Psoas muscle (tissue), 8 donors: ENCODE measurements around the gene TRPV3. TPM values are rescaled to one million over a fixed set of nuclear protein-coding genes. Genes with fewer than 3 reads are reported as not detected.

Experiments
- ATAC-seq, 4 donors: fragments of 200-7000 bp; cut with Tn5 transposase; one replicate each; pipeline ENCODE4 v1.9.1; 2020; ENCODE audit warnings: moderate library complexity in 3 of 4, mild to moderate bottlenecking in 2 of 4
- DNase-seq, 2 donors: peaks; one replicate each; pipeline ENCODE4 v3.0.0-alpha.2; 2020
- H3K27ac ChIP-seq: fragments of 200-600 bp; one replicate; pipeline ENCODE4 v1.8.0; 2022
- H3K27me3 ChIP-seq, 3 donors: fragments of 200-600 bp in 1 of 3; one replicate each; pipeline versions ENCODE4 v1.6.1 to v1.8.0; 2013 to 2022; ENCODE audit warnings: low read length in 2 of 3, mild to moderate bottlenecking in 2 of 3, moderate library complexity in 1 of 3; ENCODE audit not compliant: insufficient read depth in 3 of 3
- H3K36me3 ChIP-seq, 2 donors: fragments of 200-600 bp in 1 of 2; one replicate each; pipeline versions ENCODE4 v1.6.1 to v1.8.0; 2013 to 2022; ENCODE audit warnings: low read depth in 1 of 2, mild to moderate bottlenecking in 1 of 2, moderate library complexity in 1 of 2; ENCODE audit not compliant: insufficient read depth in 1 of 2
- H3K4me1 ChIP-seq: fragments of 200-600 bp; one replicate; pipeline ENCODE4 v1.8.0; 2022
- H3K4me3 ChIP-seq: fragments of 200-600 bp; one replicate; pipeline ENCODE4 v1.8.0; 2022; ENCODE audit warnings: mild to moderate bottlenecking
- H3K9me3 ChIP-seq: fragments of 200-600 bp; one replicate; pipeline ENCODE4 v1.8.0; 2022
- WGBS, 3 donors: extraction: QIAGEN DNeasy Blood & Tissue Kit; methylation state at CpG; one replicate each; pipeline versions ENCODE4 v1.1.6 to v1.1.7; 2013; 5-methylcytosine and 5-hydroxymethylcytosine counted together
- intact Hi-C, 2 donors: fragments of 100-400 bp; cut with DNase I; formaldehyde crosslinking; loops; one replicate each; pipeline versions ENCODE4 v1.11.0 to v1.14.2; 2022
- polyA plus RNA-seq, 3 donors: library from polyadenylated mRNA; stranded (reverse); fragments of 200-250 nt; gene quantifications; one replicate each; pipeline ENCODE4 v1.2.3, GENCODE V29; 2013
- total RNA-seq, 4 donors: library from RNA; stranded (reverse); fragmentation: NEBNext Ultra II Directional in 2 of 4; extraction: Animal tissue kit (Norgen Biotek cat#: 25700) in 2 of 4; gene quantifications; one replicate each; pipeline versions ENCODE4 v1.2.1 to v1.2.4, GENCODE V29; 2021 to 2023
- TF ChIP-seq, protein P1 (sequence below): fragments of 200-600 bp; IDR thresholded peaks from one replicate; pipeline ENCODE4 v1.8.0; 2022; ENCODE audit warnings: antibody characterized with exemption
- donor health status: healthy with polysubstance abuse.
- donor health status: DM: no; HTN: no; CAD: no; lungs with moderate emphysema.
- donor health status: Bipolar disorder and iron deficiency.
- donor health status: healthy.
- donor health status: DM: yes; HTN: yes; CAD: no.
- donor health status: DM: no; HTN: no; CAD: no.
- donor health status: DM: no; HTN: no; CAD: no.
- donor health status: DM: yes; HTN: yes; CAD: no.

TRPV3 gene
- total and polyA plus RNA-seq, 7 donors, result 0.32 to 10.1 (median 0.71) TPM

- no peaks in the 10 kb centered on the region for H3K27me3 ChIP-seq
- TF ChIP-seq, protein P1, sequence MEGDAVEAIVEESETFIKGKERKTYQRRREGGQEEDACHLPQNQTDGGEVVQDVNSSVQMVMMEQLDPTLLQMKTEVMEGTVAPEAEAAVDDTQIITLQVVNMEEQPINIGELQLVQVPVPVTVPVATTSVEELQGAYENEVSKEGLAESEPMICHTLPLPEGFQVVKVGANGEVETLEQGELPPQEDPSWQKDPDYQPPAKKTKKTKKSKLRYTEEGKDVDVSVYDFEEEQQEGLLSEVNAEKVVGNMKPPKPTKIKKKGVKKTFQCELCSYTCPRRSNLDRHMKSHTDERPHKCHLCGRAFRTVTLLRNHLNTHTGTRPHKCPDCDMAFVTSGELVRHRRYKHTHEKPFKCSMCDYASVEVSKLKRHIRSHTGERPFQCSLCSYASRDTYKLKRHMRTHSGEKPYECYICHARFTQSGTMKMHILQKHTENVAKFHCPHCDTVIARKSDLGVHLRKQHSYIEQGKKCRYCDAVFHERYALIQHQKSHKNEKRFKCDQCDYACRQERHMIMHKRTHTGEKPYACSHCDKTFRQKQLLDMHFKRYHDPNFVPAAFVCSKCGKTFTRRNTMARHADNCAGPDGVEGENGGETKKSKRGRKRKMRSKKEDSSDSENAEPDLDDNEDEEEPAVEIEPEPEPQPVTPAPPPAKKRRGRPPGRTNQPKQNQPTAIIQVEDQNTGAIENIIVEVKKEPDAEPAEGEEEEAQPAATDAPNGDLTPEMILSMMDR, result no peak
- WGBS, 3 donors, result 58 to 68% (median 63%) methylated on average over 1 of the region's 1 CpG
- H3K4me1 ChIP-seq, result no peaks in the 10 kb centered on the region
- no peak overlapping the region for H3K27ac ChIP-seq
- intact Hi-C loops, result no loop called here
- no peaks in the 10 kb centered on the region for H3K9me3 ChIP-seq
- DNase-seq (no peak), ATAC-seq (no peak)
- H3K4me3 ChIP-seq, result no peak overlapping the region
- no peaks in the 10 kb centered on the region for H3K36me3 ChIP-seq
Observed at GRCh38 chr17:3503285-3503684, 54.3 kb downstream of the TRPV3 start.

GRCh38 chr17:3502466-3502865 lies 55.1 kb downstream of the TRPV3 start:
- H3K9me3 ChIP-seq, result no peaks in the 10 kb centered on the region
- no peak overlapping the region for H3K4me3 ChIP-seq
- H3K27me3 ChIP-seq, result no peaks in the 10 kb centered on the region
- no peaks in the 10 kb centered on the region for H3K36me3 ChIP-seq
- WGBS, 3 donors, result 75 to 77% (median 77%) methylated on average over 5 of the region's 5 CpGs
- intact Hi-C loops, result no loop called here
- TF ChIP-seq, protein P1, result no peak
- ATAC-seq (no peak), DNase-seq (no peak)
- no peak overlapping the region for H3K27ac ChIP-seq
- H3K4me1 ChIP-seq, result no peaks in the 10 kb centered on the region

GRCh38 chr17:3501344-3501743 lies 56.3 kb downstream of the TRPV3 start:
- TF ChIP-seq, protein P1, result no peak
- Histone ChIP-seq H3K27me3 (no peaks in the 10 kb centered on the region), H3K9me3 (no peaks in the 10 kb centered on the region), H3K4me1 (no peaks in the 10 kb centered on the region), H3K27ac (no peak overlapping the region), H3K36me3 (peaks cover 0 to 2% of the 10 kb centered on the region in 2 donors), H3K4me3 (no peak overlapping the region)
- intact Hi-C loops, result no loop called here
- ATAC-seq (no peak), DNase-seq (no peak)
- 82 to 83% (median 83%) methylated on average over 5 of the region's 5 CpGs for WGBS, 3 donors

GRCh38 chr17:3497101-3497500 lies 60.5 kb downstream of the TRPV3 start:
- H3K9me3 ChIP-seq, result no peaks in the 10 kb centered on the region
- intact Hi-C loops, result no loop called here
- no peaks in the 10 kb centered on the region for H3K4me1 ChIP-seq
- TF ChIP-seq, protein P1, result no peak
- DNase-seq (no peak), ATAC-seq (no peak)
- 84 to 88% (median 88%) methylated on average over 7 of the region's 7 CpGs for WGBS, 3 donors
- no peaks in the 10 kb centered on the region for H3K27me3 ChIP-seq
- H3K27ac ChIP-seq, result no peak overlapping the region
- no peak overlapping the region for H3K4me3 ChIP-seq
- peaks cover 5 to 6% of the 10 kb centered on the region in 2 donors for H3K36me3 ChIP-seq

DNA sequence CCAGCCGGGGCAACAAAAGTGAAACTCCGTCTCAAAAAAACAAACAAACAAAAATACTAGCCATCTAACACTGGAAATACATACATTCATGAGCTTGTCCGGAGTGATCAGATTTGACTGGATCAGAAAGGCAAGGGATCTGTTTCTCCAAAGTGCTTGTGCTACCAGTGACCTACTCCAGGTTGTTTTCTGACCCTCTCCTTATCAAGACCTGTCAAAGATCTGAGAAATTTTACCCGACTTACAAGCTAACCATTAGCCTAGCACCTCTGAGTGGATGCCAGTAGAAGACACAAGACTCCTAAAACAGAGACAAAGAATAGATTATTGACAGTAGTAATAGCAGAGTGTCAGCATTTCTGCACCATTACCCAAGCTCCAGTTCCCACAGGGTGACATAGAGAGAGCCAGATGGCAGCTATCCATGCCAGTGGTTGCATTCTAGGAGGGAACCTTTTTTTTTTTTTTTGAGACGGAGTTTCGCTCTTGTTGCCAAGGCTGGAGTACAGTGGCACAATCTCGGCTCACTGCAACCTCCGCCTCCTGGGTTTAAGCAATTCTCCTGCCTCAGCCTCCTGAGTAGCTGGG lies 72.0 kb downstream of the TRPV3 start:
- Histone ChIP-seq H3K9me3 (no peaks in the 10 kb centered on the region), H3K27me3 (no peaks in the 10 kb centered on the region), H3K4me3 (no peak overlapping the region), H3K27ac (no peak overlapping the region), H3K36me3 (peaks cover 4 to 12% of the 10 kb centered on the region in 2 donors), H3K4me1 (no peaks in the 10 kb centered on the region)
- DNase-seq, result no peak
- intact Hi-C loops, result no loop called here
- TF ChIP-seq, protein P1, result no peak
- WGBS, 3 donors, result 68 to 84% (median 68%) methylated on average over 8 of the region's 8 CpGs
- ATAC-seq, result no peak
